Chondrocyte (in vitro differentiated cells): ENCODE data around the gene PDCD6IP. TPM values are rescaled to one million over a fixed set of nuclear protein-coding genes. Genes with fewer than 3 reads are reported as not detected.

ENCODE experiments used
- DNase-seq: peaks from one replicate; pipeline ENCODE4 v3.0.0; 2021; ENCODE audit warnings: mixed read lengths, low spot score
- H3K27ac Mint-ChIP-seq: one replicate; pipeline ENCODE4 v1.8.0; 2021; ENCODE audit warnings: mild to moderate bottlenecking, moderate library complexity, mixed read lengths; ENCODE audit not compliant: unreplicated experiment
- H3K27me3 Mint-ChIP-seq: 2 replicates; pipeline ENCODE4 v1.8.0; 2021; ENCODE audit warnings: low read depth, mixed read lengths
- H3K36me3 Mint-ChIP-seq: 2 replicates; pipeline ENCODE4 v1.8.0; 2021; ENCODE audit warnings: low read depth, mixed read lengths
- H3K4me1 Mint-ChIP-seq: 2 replicates; pipeline ENCODE4 v1.8.0; 2021; ENCODE audit warnings: low read depth, mild to moderate bottlenecking, mixed read lengths
- H3K4me3 Mint-ChIP-seq: one replicate; pipeline ENCODE4 v1.8.0; 2021; ENCODE audit warnings: mild to moderate bottlenecking, moderate library complexity, mixed read lengths; ENCODE audit not compliant: unreplicated experiment
- H3K9me3 Mint-ChIP-seq: 2 replicates; pipeline ENCODE4 v1.8.0; 2021; ENCODE audit warnings: low read depth, mixed read lengths
- total RNA-seq: library from RNA; stranded (reverse); gene quantifications from 3 replicates; pipeline ENCODE4 v1.2.1, GENCODE V29; 2021
- TF ChIP-seq, protein P1 (sequence below): fragments of 200-600 bp; sonication (generic); IDR thresholded peaks from 2 replicates; pipeline ENCODE4 v1.5.0; 2021; ENCODE audit warnings: antibody characterized with exemption, mild to moderate bottlenecking, moderate library complexity

The PDCD6IP gene
- total RNA-seq, 1 donor from 2014 or later, result 260 TPM

GRCh38 chr3:33884701-33885100 lies 86.3 kb downstream of the PDCD6IP start:
- H3K27me3 Mint-ChIP-seq, result peaks cover 12% of the 10 kb centered on the region
- TF ChIP-seq, protein P1, sequence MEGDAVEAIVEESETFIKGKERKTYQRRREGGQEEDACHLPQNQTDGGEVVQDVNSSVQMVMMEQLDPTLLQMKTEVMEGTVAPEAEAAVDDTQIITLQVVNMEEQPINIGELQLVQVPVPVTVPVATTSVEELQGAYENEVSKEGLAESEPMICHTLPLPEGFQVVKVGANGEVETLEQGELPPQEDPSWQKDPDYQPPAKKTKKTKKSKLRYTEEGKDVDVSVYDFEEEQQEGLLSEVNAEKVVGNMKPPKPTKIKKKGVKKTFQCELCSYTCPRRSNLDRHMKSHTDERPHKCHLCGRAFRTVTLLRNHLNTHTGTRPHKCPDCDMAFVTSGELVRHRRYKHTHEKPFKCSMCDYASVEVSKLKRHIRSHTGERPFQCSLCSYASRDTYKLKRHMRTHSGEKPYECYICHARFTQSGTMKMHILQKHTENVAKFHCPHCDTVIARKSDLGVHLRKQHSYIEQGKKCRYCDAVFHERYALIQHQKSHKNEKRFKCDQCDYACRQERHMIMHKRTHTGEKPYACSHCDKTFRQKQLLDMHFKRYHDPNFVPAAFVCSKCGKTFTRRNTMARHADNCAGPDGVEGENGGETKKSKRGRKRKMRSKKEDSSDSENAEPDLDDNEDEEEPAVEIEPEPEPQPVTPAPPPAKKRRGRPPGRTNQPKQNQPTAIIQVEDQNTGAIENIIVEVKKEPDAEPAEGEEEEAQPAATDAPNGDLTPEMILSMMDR, result no peak
- no peak overlapping the region for H3K27ac Mint-ChIP-seq
- H3K9me3 Mint-ChIP-seq, result no peaks in the 10 kb centered on the region
- no peak overlapping the region for H3K4me3 Mint-ChIP-seq
- no peaks in the 10 kb centered on the region for H3K36me3 Mint-ChIP-seq
- H3K4me1 Mint-ChIP-seq, result peaks cover 25% of the 10 kb centered on the region
- no peak for DNase-seq

- Mint-ChIP-seq H3K9me3 (no peaks in the 10 kb centered on the region), H3K4me1 (peaks cover 25% of the 10 kb centered on the region)
- TF ChIP-seq, protein P1, result no peak
These were observed 87.1 kb downstream of the PDCD6IP start for GRCh38 chr3:33885496-33885895.

GRCh38 chr3:33886015-33886414 lies 87.6 kb downstream of the PDCD6IP start:
- Mint-ChIP-seq H3K27ac (peak overlapping the region; percentile 64), H3K4me1 (peaks cover 25% of the 10 kb centered on the region), H3K4me3 (no peak overlapping the region), H3K9me3 (no peaks in the 10 kb centered on the region), H3K27me3 (peaks cover 12% of the 10 kb centered on the region), H3K36me3 (no peaks in the 10 kb centered on the region)
- DNase-seq, result no peak
- TF ChIP-seq, protein P1, result no peak

More at GRCh38 chr3:33885496-33885895, 87.1 kb downstream of the PDCD6IP start:
- no peak for DNase-seq
- Mint-ChIP-seq H3K4me3 (no peak overlapping the region), H3K27ac (peak overlapping the region; percentile 64), H3K36me3 (no peaks in the 10 kb centered on the region), H3K27me3 (peaks cover 12% of the 10 kb centered on the region)

DNA sequence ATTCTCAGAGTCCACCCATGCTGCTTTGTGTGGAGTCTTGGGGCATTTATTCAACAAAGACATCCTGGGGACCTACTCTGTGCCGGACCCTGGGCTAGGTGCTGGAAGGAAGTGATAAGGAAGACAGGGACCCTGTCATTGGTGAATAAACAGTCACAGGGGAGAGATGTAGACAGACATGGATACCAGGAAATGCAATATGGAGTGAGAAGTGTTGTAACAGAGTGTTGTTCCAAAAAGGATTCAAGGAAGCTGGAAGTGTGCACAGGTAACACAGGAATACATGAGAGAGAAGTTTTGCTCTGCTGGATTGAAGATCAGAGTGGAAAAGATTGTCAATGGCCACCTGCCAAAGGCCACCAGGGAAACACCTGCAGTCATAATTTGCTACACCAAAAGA lies 89.0 kb downstream of the PDCD6IP start:
- H3K9me3 Mint-ChIP-seq, result no peaks in the 10 kb centered on the region
- H3K4me1 Mint-ChIP-seq, result peaks cover 25% of the 10 kb centered on the region
- peaks cover 18% of the 10 kb centered on the region for H3K27me3 Mint-ChIP-seq
- no peak overlapping the region for H3K4me3 Mint-ChIP-seq
- TF ChIP-seq, protein P1, result no peak
- no peaks in the 10 kb centered on the region for H3K36me3 Mint-ChIP-seq
- H3K27ac Mint-ChIP-seq, result no peak overlapping the region
- no peak for DNase-seq

- Mint-ChIP-seq H3K9me3 (no peaks in the 10 kb centered on the region), H3K4me3 (no peak overlapping the region), H3K27ac (no peak overlapping the region), H3K4me1 (peaks cover 15% of the 10 kb centered on the region), H3K36me3 (peaks cover 2% of the 10 kb centered on the region), H3K27me3 (peaks cover 23% of the 10 kb centered on the region)
- DNase-seq, result no peak
- TF ChIP-seq, protein P1, result no peak
These were observed 91.1 kb downstream of the PDCD6IP start for GRCh38 chr3:33889394-33890039.
